Trophoblast cell (in vitro differentiated cells and primary cell): Measurements from ENCODE around the gene FAM193A.
"Not testable (repeated sequence)": the region's sequence is repeated elsewhere in the genome, so short reads cannot be mapped to it uniquely, and the experiment has no call there.

Experiments used
- DNase-seq, 2 donors: peaks; one replicate each; pipeline ENCODE4 v3.0.0-alpha.2; 2016
- H2AFZ ChIP-seq: 2 replicates; pipeline ENCODE4 v1.6.1; 2013; ENCODE audit warnings: low read length, moderate library complexity, mild to moderate bottlenecking; ENCODE audit not compliant: insufficient read depth, poor library complexity
- H2AK5ac ChIP-seq: 2 replicates; pipeline ENCODE4 v1.6.1; 2013; ENCODE audit warnings: mild to moderate bottlenecking, low read length
- H2BK120ac ChIP-seq: 2 replicates; pipeline ENCODE4 v1.6.1; 2013; ENCODE audit warnings: low read length, mild to moderate bottlenecking, moderate library complexity; ENCODE audit not compliant: insufficient read depth, poor library complexity
- H2BK12ac ChIP-seq: 2 replicates; pipeline ENCODE4 v1.6.1; 2013; ENCODE audit warnings: mild to moderate bottlenecking, low read length, moderate library complexity
- H2BK5ac ChIP-seq: 2 replicates; pipeline ENCODE4 v1.6.1; 2013; ENCODE audit warnings: low read length, low read depth, moderate library complexity, mild to moderate bottlenecking; ENCODE audit not compliant: poor library complexity
- H3K14ac ChIP-seq: 2 replicates; pipeline ENCODE4 v1.6.1; 2013; ENCODE audit warnings: mild to moderate bottlenecking, low read length
- H3K18ac ChIP-seq: 2 replicates; pipeline ENCODE4 v1.6.1; 2013; ENCODE audit warnings: mild to moderate bottlenecking, low read length
- H3K23ac ChIP-seq: 2 replicates; pipeline ENCODE4 v1.6.1; 2013; ENCODE audit warnings: low read length
- H3K27ac ChIP-seq: 2 replicates; pipeline ENCODE4 v1.5.1; 2013; ENCODE audit warnings: low read depth, mild to moderate bottlenecking, inconsistent platforms, low read length, moderate library complexity
- H3K27me3 ChIP-seq: 2 replicates; pipeline ENCODE4 v1.6.1; 2013; ENCODE audit warnings: inconsistent platforms, mild to moderate bottlenecking, low read length, moderate library complexity; ENCODE audit not compliant: insufficient read depth
- H3K36me3 ChIP-seq, 2 experiments: 1 replicate in 1 of 2; 2 replicates in 1 of 2; pipeline ENCODE4 v1.6.1; 2013; ENCODE audit warnings: low read length in 2 of 2, mild to moderate bottlenecking in 2 of 2, moderate library complexity in 1 of 2; ENCODE audit not compliant: insufficient read depth in 2 of 2, control insufficient read depth in 1 of 2
- H3K4ac ChIP-seq: 2 replicates; pipeline ENCODE4 v1.6.1; 2013; ENCODE audit warnings: low read depth, mild to moderate bottlenecking, low read length, moderate library complexity
- H3K4me1 ChIP-seq, 2 experiments: 1 replicate in 1 of 2; 2 replicates in 1 of 2; pipeline ENCODE4 v1.6.1; 2013; ENCODE audit warnings: low read length in 2 of 2, mild to moderate bottlenecking in 2 of 2, moderate library complexity in 1 of 2; ENCODE audit not compliant: insufficient read depth in 2 of 2, control insufficient read depth in 1 of 2
- H3K4me2 ChIP-seq: 2 replicates; pipeline ENCODE4 v1.6.1; 2013; ENCODE audit warnings: inconsistent platforms, mild to moderate bottlenecking, low read length, moderate library complexity
- H3K4me3 ChIP-seq: 2 replicates; pipeline ENCODE4 v1.5.1; 2013; ENCODE audit warnings: mild to moderate bottlenecking, low read depth, low read length, inconsistent platforms
- H3K79me1 ChIP-seq: one replicate; pipeline ENCODE4 v1.6.1; 2013; ENCODE audit warnings: low read length
- H3K79me2 ChIP-seq: 2 replicates; pipeline ENCODE4 v1.6.1; 2013; ENCODE audit warnings: low read length, mild to moderate bottlenecking; ENCODE audit not compliant: control insufficient read depth, insufficient read depth, poor library complexity
- H3K9ac ChIP-seq: 2 replicates; pipeline ENCODE4 v1.6.1; 2013; ENCODE audit warnings: mild to moderate bottlenecking, low read length
- H3K9me3 ChIP-seq: 2 replicates; pipeline ENCODE4 v1.6.1; 2013; ENCODE audit warnings: low read depth, mild to moderate bottlenecking, control low read depth, inconsistent platforms, low read length; ENCODE audit not compliant: insufficient read depth
- H4K12ac ChIP-seq: 2 replicates; pipeline ENCODE4 v1.6.1; 2013; ENCODE audit warnings: low read depth, mild to moderate bottlenecking, low read length, moderate library complexity
- H4K8ac ChIP-seq: 2 replicates; pipeline ENCODE4 v1.6.1; 2013; ENCODE audit warnings: low read depth, mild to moderate bottlenecking, low read length, moderate library complexity
- H4K91ac ChIP-seq: one replicate; pipeline ENCODE4 v1.6.1; 2013; ENCODE audit warnings: low read depth, mild to moderate bottlenecking, low read length, moderate library complexity
- WGBS: extraction: QIAGEN DNeasy Blood & Tissue Kit; methylation state at CpG from one replicate; pipeline ENCODE4 v1.1.7; 2013; ENCODE audit warnings: missing lambda C conversion rate; ENCODE audit not compliant: insufficient read length, insufficient coverage; ENCODE audit errors: extremely low coverage; 5-methylcytosine and 5-hydroxymethylcytosine counted together

FAM193A gene

GRCh38 chr4:2768124-2768523 lies 231.7 kb downstream of the FAM193A start:
- WGBS, result no CpG with 5 or more reads among the region's 9 CpGs
- Histone ChIP-seq H4K8ac (no peak overlapping the region), H3K79me2 (no peaks in the 10 kb centered on the region), H2BK12ac (no peak overlapping the region), H3K9ac (no peak overlapping the region), H3K27me3 (no peaks in the 10 kb centered on the region), H4K12ac (no peak overlapping the region), H3K79me1 (no peaks in the 10 kb centered on the region), H3K36me3 (no peaks in the 10 kb centered on the region), H3K23ac (no peak overlapping the region), H4K91ac (no peak overlapping the region), H3K27ac (no peak overlapping the region), H3K4ac (no peak overlapping the region), H3K9me3 (no peaks in the 10 kb centered on the region), H3K4me3 (no peak overlapping the region), H3K14ac (no peak overlapping the region), H2AFZ (no peak overlapping the region), H2AK5ac (no peak overlapping the region), H3K18ac (no peak overlapping the region), H2BK120ac (no peak overlapping the region), H3K4me2 (no peak overlapping the region), H2BK5ac (no peak overlapping the region), H3K4me1 (peaks cover 7 to 10% of the 10 kb centered on the region in 2 experiments)
- DNase-seq, result no peak

GRCh38 chr4:2768921-2769336 lies 232.5 kb downstream of the FAM193A start:
- no peak overlapping the region for H4K91ac ChIP-seq
- no peak overlapping the region for H3K18ac ChIP-seq
- H3K36me3 ChIP-seq, result no peaks in the 10 kb centered on the region
- no peak overlapping the region for H2AFZ ChIP-seq
- no peak overlapping the region for H3K27ac ChIP-seq
- WGBS, result no CpG with 5 or more reads among the region's 15 CpGs
- no peak for DNase-seq
- peaks cover 7 to 10% of the 10 kb centered on the region in 2 experiments for H3K4me1 ChIP-seq
- H3K9ac ChIP-seq, result no peak overlapping the region
- no peaks in the 10 kb centered on the region for H3K9me3 ChIP-seq
- no peak overlapping the region for H3K4me3 ChIP-seq
- no peak overlapping the region for H2BK120ac ChIP-seq
- H3K79me1 ChIP-seq, result no peaks in the 10 kb centered on the region
- H3K4ac ChIP-seq, result no peak overlapping the region
- no peaks in the 10 kb centered on the region for H3K79me2 ChIP-seq
- no peak overlapping the region for H4K12ac ChIP-seq
- no peak overlapping the region for H2BK12ac ChIP-seq
- no peak overlapping the region for H4K8ac ChIP-seq
- H3K14ac ChIP-seq, result no peak overlapping the region
- H3K4me2 ChIP-seq, result no peak overlapping the region
- no peak overlapping the region for H2BK5ac ChIP-seq
- no peak overlapping the region for H3K23ac ChIP-seq
- no peak overlapping the region for H2AK5ac ChIP-seq
- H3K27me3 ChIP-seq, result no peaks in the 10 kb centered on the region

GRCh38 chr4:2771264-2771663 lies 234.8 kb downstream of the FAM193A start:
- H2AFZ ChIP-seq, result no peak overlapping the region
- H4K12ac ChIP-seq, result no peak overlapping the region
- H2BK12ac ChIP-seq, result no peak overlapping the region
- H3K4ac ChIP-seq, result no peak overlapping the region
- no peaks in the 10 kb centered on the region for H3K79me2 ChIP-seq
- H2AK5ac ChIP-seq, result no peak overlapping the region
- H3K4me1 ChIP-seq, result peaks cover 7 to 10% of the 10 kb centered on the region in 2 experiments
- no peaks in the 10 kb centered on the region for H3K9me3 ChIP-seq
- H3K9ac ChIP-seq, result no peak overlapping the region
- no peaks in the 10 kb centered on the region for H3K36me3 ChIP-seq
- H4K91ac ChIP-seq, result no peak overlapping the region
- no peak overlapping the region for H3K14ac ChIP-seq
- no CpG with 5 or more reads among the region's 3 CpGs for WGBS
- no peak overlapping the region for H3K27ac ChIP-seq
- H4K8ac ChIP-seq, result no peak overlapping the region
- no peak overlapping the region for H2BK120ac ChIP-seq
- no peak overlapping the region for H3K23ac ChIP-seq
- H3K79me1 ChIP-seq, result no peaks in the 10 kb centered on the region
- no peak for DNase-seq
- no peak overlapping the region for H3K18ac ChIP-seq
- H3K27me3 ChIP-seq, result no peaks in the 10 kb centered on the region
- H3K4me2 ChIP-seq, result no peak overlapping the region
- no peak overlapping the region for H3K4me3 ChIP-seq
- H2BK5ac ChIP-seq, result no peak overlapping the region

GRCh38 chr4:2780643-2781042 lies 244.2 kb downstream of the FAM193A start:
- H3K79me1 ChIP-seq, H2AK5ac ChIP-seq, H2BK12ac ChIP-seq, H3K18ac ChIP-seq, H4K8ac ChIP-seq, H3K9ac ChIP-seq, H4K12ac ChIP-seq, H3K4me2 ChIP-seq, H3K27ac ChIP-seq, H3K79me2 ChIP-seq, H3K36me3 ChIP-seq, H2BK120ac ChIP-seq, DNase-seq, H3K23ac ChIP-seq, H4K91ac ChIP-seq, H3K27me3 ChIP-seq, H3K14ac ChIP-seq, H2BK5ac ChIP-seq, H3K9me3 ChIP-seq, H3K4me3 ChIP-seq, H2AFZ ChIP-seq, H3K4ac ChIP-seq, H3K4me1 ChIP-seq: not testable (repeated sequence)
- WGBS, result no CpG with 5 or more reads among the region's 5 CpGs
